ENCODE results near the gene CCDC34. TPM values are rescaled to one million over a fixed set of nuclear protein-coding genes. Genes with fewer than 3 reads are reported as not detected.

Gene CCDC34
- total and polyA plus RNA-seq, 12 donors, result 1.1 to 10.7 (median 3.3) TPM

GRCh38 chr11:27371489-27371888, 8.5 kb upstream of the CCDC34 start:
- intact Hi-C loops (cut with DNase I), result no loop called here
- no peak overlapping the region for H3K27ac ChIP-seq
- no peaks in the 10 kb centered on the region for H3K27me3 ChIP-seq
- H3K36me3 ChIP-seq, result peaks cover 0 to 92% (median 16%) of the 10 kb centered on the region in 9 donors
- ATAC-seq, result no peak
- no peaks in the 10 kb centered on the region for H3K9me3 ChIP-seq
- no peak for TF ChIP-seq CTCF (IDR thresholded peaks at IDR 0.05)
- no peak for DNase-seq
- H3K4me3 ChIP-seq, result no peak overlapping the region
- H3K4me1 ChIP-seq, result no peaks in the 10 kb centered on the region

GRCh38 chr11:27370374-27370773, 7.4 kb upstream of the CCDC34 start:
- Histone ChIP-seq H3K27ac (no peak overlapping the region), H3K27me3 (no peaks in the 10 kb centered on the region), H3K36me3 (peaks cover 0 to 81% (median 16%) of the 10 kb centered on the region in 9 donors), H3K4me1 (no peaks in the 10 kb centered on the region), H3K9me3 (no peaks in the 10 kb centered on the region), H3K4me3 (no peak overlapping the region)
- no peak for DNase-seq
- 31 to 38% methylated on average over 2 of the region's 2 CpGs for WGBS, 2 donors
- no peak for TF ChIP-seq CTCF (IDR thresholded peaks at IDR 0.05)
- ATAC-seq, result no peak
- intact Hi-C loops (cut with DNase I), result no loop called here

DNA sequence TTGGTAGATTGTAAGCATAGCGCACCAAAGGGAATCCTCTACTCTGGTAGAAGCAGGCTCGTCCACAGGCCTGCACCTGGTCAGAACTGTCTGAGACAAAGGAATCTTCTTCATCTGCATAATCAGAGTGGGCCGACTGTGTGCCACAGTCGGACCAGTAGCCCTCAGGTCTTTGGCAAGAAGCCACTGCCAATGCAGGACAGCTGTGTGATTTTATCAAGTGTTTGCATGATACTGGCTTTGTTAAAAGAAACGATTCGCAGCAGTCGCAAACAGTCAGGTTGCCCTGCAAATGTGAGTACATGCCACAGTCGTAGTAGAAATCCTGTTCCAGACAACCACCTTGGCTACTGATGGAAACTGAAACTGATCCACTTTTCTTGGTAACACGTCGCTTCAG, 4.9 kb upstream of the CCDC34 start:
- H3K36me3 ChIP-seq, result peaks cover 0 to 57% (median 11%) of the 10 kb centered on the region in 9 donors
- H3K4me3 ChIP-seq, result no peak overlapping the region
- no peaks in the 10 kb centered on the region for H3K9me3 ChIP-seq
- H3K4me1 ChIP-seq, result peaks cover 0 to 8% (median 7%) of the 10 kb centered on the region in 9 donors
- intact Hi-C loops (cut with DNase I), result loop anchor here in 6 of 10 donors (10.0 kb wide), 3 partner anchors 107 to 173 kb away; partner anchors contain the start of gene LGR4 (in 4 of the 6)
- DNase-seq (no peak), ATAC-seq (no peak)
- WGBS, 2 donors, result 87 to 89% methylated on average over 10 of the region's 10 CpGs
- H3K27me3 ChIP-seq, result no peaks in the 10 kb centered on the region
- TF ChIP-seq CTCF (IDR thresholded peaks at IDR 0.05), result no peak
- no peak overlapping the region for H3K27ac ChIP-seq

- no peaks in the 10 kb centered on the region for H3K27me3 ChIP-seq
- intact Hi-C loops (cut with DNase I), result loop anchor here in 7 of 10 donors (1.0 to 10.0 kb wide), 5 partner anchors 47 to 169 kb away; partner anchors contain the start of gene LGR4 (in 4 of the 7)
- peak overlapping the region in 7 of 10 donors; percentile 3 to 76 (median 33) for H3K27ac ChIP-seq
- TF ChIP-seq CTCF (IDR thresholded peaks at IDR 0.05), result no peak
- no peaks in the 10 kb centered on the region for H3K9me3 ChIP-seq
- H3K36me3 ChIP-seq, result peaks cover 0 to 18% (median 0%) of the 10 kb centered on the region in 9 donors
- H3K4me1 ChIP-seq, result peaks cover 0 to 22% (median 12%) of the 10 kb centered on the region in 9 donors
- ATAC-seq (no peak), DNase-seq (no peak)
- whole genome bisulfite sequencing, 2 donors, result 35 to 38% methylated on average over 13 of the region's 13 CpGs
- peak overlapping the region; percentile 51 to 93 (median 75) for H3K4me3 ChIP-seq
These were observed 632 bp upstream of the CCDC34 start for GRCh38 chr11:27363576-27364117.

All from heart right ventricle (tissue), 16 donors.